ENCODE measurements around the gene CLCNKB. TPM values are rescaled to one million over a fixed set of nuclear protein-coding genes. Genes with fewer than 3 reads are reported as not detected.

CLCNKB gene
- total RNA-seq, 1 donor from 2014 or later = not detected

- Histone ChIP-seq H3K9me3 (ENCODE audit: control insufficient read depth in 3 of 3, low read length in 3 of 3) (no peaks in the 10 kb centered on the region), H3K27ac (ENCODE audit: low read depth, low read length) (no peak overlapping the region), H3K36me3 (ENCODE audit: control insufficient read depth in 3 of 3, insufficient read depth in 3 of 3, low read length in 3 of 3) (no peaks in the 10 kb centered on the region), H3K9ac (ENCODE audit: low read depth in 1 of 3, low read length in 3 of 3) (no peak overlapping the region), H3K4me3 (ENCODE audit: low read length in 3 of 3) (no peak overlapping the region), H3K4me1 (ENCODE audit: control insufficient read depth in 3 of 3, insufficient read depth in 3 of 3, low read length in 3 of 3) (peaks cover 12 to 16% (median 16%) of the 10 kb centered on the region in 3 donors), H3K27me3 (ENCODE audit: control insufficient read depth in 3 of 3, insufficient read depth in 3 of 3, low read length in 3 of 3) (peaks cover 0 to 12% (median 9%) of the 10 kb centered on the region in 3 donors)
Measured at GRCh38 chr1:16064536-16065268, 21.1 kb downstream of the CLCNKB start.

DNA sequence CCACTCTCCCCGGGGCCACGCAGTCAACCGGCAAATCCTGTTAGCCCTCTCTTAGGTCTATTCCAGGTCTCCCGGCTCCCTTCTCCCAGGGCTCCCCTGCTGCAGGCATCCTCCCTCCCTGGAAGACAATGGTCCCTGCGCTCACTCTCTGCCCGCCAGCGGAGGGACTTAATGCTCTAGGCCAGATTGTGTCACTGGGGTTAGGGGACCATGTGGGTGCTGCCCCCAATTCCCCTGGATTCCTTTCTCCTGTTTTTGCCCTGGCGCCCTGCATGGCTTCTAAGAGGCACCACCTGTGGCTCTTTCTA is 21.6 kb downstream of the CLCNKB start:
- H3K9ac ChIP-seq (ENCODE audit: low read depth in 1 of 3, low read length in 3 of 3) = no peak overlapping the region
- peaks cover 0 to 12% (median 9%) of the 10 kb centered on the region in 3 donors for H3K27me3 ChIP-seq (ENCODE audit: control insufficient read depth in 3 of 3, insufficient read depth in 3 of 3, low read length in 3 of 3)
- H3K36me3 ChIP-seq (ENCODE audit: control insufficient read depth in 3 of 3, insufficient read depth in 3 of 3, low read length in 3 of 3) = no peaks in the 10 kb centered on the region
- peaks cover 12 to 16% (median 16%) of the 10 kb centered on the region in 3 donors for H3K4me1 ChIP-seq (ENCODE audit: control insufficient read depth in 3 of 3, insufficient read depth in 3 of 3, low read length in 3 of 3)
- H3K27ac ChIP-seq (ENCODE audit: low read depth, low read length) = no peak overlapping the region
- no peaks in the 10 kb centered on the region for H3K9me3 ChIP-seq (ENCODE audit: control insufficient read depth in 3 of 3, low read length in 3 of 3)
- H3K4me3 ChIP-seq (ENCODE audit: low read length in 3 of 3) = no peak overlapping the region

DNA sequence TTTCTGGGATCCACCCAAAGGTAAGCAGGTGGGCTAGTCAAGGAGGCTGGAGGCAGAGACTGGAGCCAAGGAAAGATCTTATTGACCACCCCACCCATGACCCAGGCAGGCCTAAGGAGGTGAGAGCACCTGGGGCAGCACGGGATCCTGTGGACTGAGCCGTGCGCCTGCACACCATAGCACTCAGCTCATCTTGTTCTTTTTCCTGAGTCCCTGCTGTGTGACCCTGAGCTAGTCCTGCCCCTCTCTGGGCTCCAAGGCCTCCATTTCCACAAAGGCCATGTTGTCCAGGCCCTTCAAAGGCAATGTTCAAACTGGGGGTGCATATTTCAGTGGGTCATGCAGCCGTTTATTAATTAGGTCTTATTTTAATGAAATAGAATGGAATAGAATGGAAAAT is 22.7 kb downstream of the CLCNKB start:
- no peak overlapping the region for H3K27ac ChIP-seq (ENCODE audit: low read depth, low read length)
- H3K27me3 ChIP-seq (ENCODE audit: control insufficient read depth in 3 of 3, insufficient read depth in 3 of 3, low read length in 3 of 3) = peaks cover 0 to 14% (median 12%) of the 10 kb centered on the region in 3 donors
- no peaks in the 10 kb centered on the region for H3K36me3 ChIP-seq (ENCODE audit: control insufficient read depth in 3 of 3, insufficient read depth in 3 of 3, low read length in 3 of 3)
- no peak overlapping the region for H3K4me3 ChIP-seq (ENCODE audit: low read length in 3 of 3)
- H3K9me3 ChIP-seq (ENCODE audit: control insufficient read depth in 3 of 3, low read length in 3 of 3) = no peaks in the 10 kb centered on the region
- H3K9ac ChIP-seq (ENCODE audit: low read depth in 1 of 3, low read length in 3 of 3) = no peak overlapping the region
- peaks cover 12 to 16% (median 16%) of the 10 kb centered on the region in 3 donors for H3K4me1 ChIP-seq (ENCODE audit: control insufficient read depth in 3 of 3, insufficient read depth in 3 of 3, low read length in 3 of 3)

GRCh38 chr1:16067127-16067768 is 23.7 kb downstream of the CLCNKB start:
- H3K27ac ChIP-seq (ENCODE audit: low read depth, low read length) = no peak overlapping the region
- peaks cover 12 to 16% (median 16%) of the 10 kb centered on the region in 3 donors for H3K4me1 ChIP-seq (ENCODE audit: control insufficient read depth in 3 of 3, insufficient read depth in 3 of 3, low read length in 3 of 3)
- H3K36me3 ChIP-seq (ENCODE audit: control insufficient read depth in 3 of 3, insufficient read depth in 3 of 3, low read length in 3 of 3) = no peaks in the 10 kb centered on the region
- peaks cover 0 to 19% (median 15%) of the 10 kb centered on the region in 3 donors for H3K27me3 ChIP-seq (ENCODE audit: control insufficient read depth in 3 of 3, insufficient read depth in 3 of 3, low read length in 3 of 3)
- no peak overlapping the region for H3K4me3 ChIP-seq (ENCODE audit: low read length in 3 of 3)
- no peak overlapping the region for H3K9ac ChIP-seq (ENCODE audit: low read depth in 1 of 3, low read length in 3 of 3)
- H3K9me3 ChIP-seq (ENCODE audit: control insufficient read depth in 3 of 3, low read length in 3 of 3) = no peaks in the 10 kb centered on the region

GRCh38 chr1:16067933-16068332 is 24.4 kb downstream of the CLCNKB start:
- Histone ChIP-seq H3K36me3 (ENCODE audit: control insufficient read depth in 3 of 3, insufficient read depth in 3 of 3, low read length in 3 of 3) (no peaks in the 10 kb centered on the region), H3K27ac (ENCODE audit: low read depth, low read length) (no peak overlapping the region), H3K27me3 (ENCODE audit: control insufficient read depth in 3 of 3, insufficient read depth in 3 of 3, low read length in 3 of 3) (peaks cover 0 to 24% (median 17%) of the 10 kb centered on the region in 3 donors), H3K4me1 (ENCODE audit: control insufficient read depth in 3 of 3, insufficient read depth in 3 of 3, low read length in 3 of 3) (peaks cover 12 to 17% (median 16%) of the 10 kb centered on the region in 3 donors), H3K9ac (ENCODE audit: low read depth in 1 of 3, low read length in 3 of 3) (peak overlapping the region in 1 of 3 donors; percentile 33), H3K4me3 (ENCODE audit: low read length in 3 of 3) (no peak overlapping the region), H3K9me3 (ENCODE audit: control insufficient read depth in 3 of 3, low read length in 3 of 3) (no peaks in the 10 kb centered on the region)

GRCh38 chr1:16068356-16069270 is 25.0 kb downstream of the CLCNKB start:
- H3K9me3 ChIP-seq (ENCODE audit: control insufficient read depth in 3 of 3, low read length in 3 of 3) = no peaks in the 10 kb centered on the region
- peaks cover under 1 to 29% (median 18%) of the 10 kb centered on the region in 3 donors for H3K27me3 ChIP-seq (ENCODE audit: control insufficient read depth in 3 of 3, insufficient read depth in 3 of 3, low read length in 3 of 3)
- no peak overlapping the region for H3K27ac ChIP-seq (ENCODE audit: low read depth, low read length)
- no peak overlapping the region for H3K4me3 ChIP-seq (ENCODE audit: low read length in 3 of 3)
- peaks cover 15 to 19% (median 16%) of the 10 kb centered on the region in 3 donors for H3K4me1 ChIP-seq (ENCODE audit: control insufficient read depth in 3 of 3, insufficient read depth in 3 of 3, low read length in 3 of 3)
- no peak overlapping the region for H3K9ac ChIP-seq (ENCODE audit: low read depth in 1 of 3, low read length in 3 of 3)
- H3K36me3 ChIP-seq (ENCODE audit: control insufficient read depth in 3 of 3, insufficient read depth in 3 of 3, low read length in 3 of 3) = no peaks in the 10 kb centered on the region

GRCh38 chr1:16070640-16071355 is 27.2 kb downstream of the CLCNKB start:
- H3K36me3 ChIP-seq (ENCODE audit: control insufficient read depth in 3 of 3, insufficient read depth in 3 of 3, low read length in 3 of 3) = no peaks in the 10 kb centered on the region
- H3K4me3 ChIP-seq (ENCODE audit: low read length in 3 of 3) = no peak overlapping the region
- H3K4me1 ChIP-seq (ENCODE audit: control insufficient read depth in 3 of 3, insufficient read depth in 3 of 3, low read length in 3 of 3) = peaks cover 15 to 29% (median 21%) of the 10 kb centered on the region in 3 donors
- no peaks in the 10 kb centered on the region for H3K9me3 ChIP-seq (ENCODE audit: control insufficient read depth in 3 of 3, low read length in 3 of 3)
- peaks cover 9 to 31% (median 11%) of the 10 kb centered on the region in 3 donors for H3K27me3 ChIP-seq (ENCODE audit: control insufficient read depth in 3 of 3, insufficient read depth in 3 of 3, low read length in 3 of 3)
- H3K9ac ChIP-seq (ENCODE audit: low read depth in 1 of 3, low read length in 3 of 3) = no peak overlapping the region
- H3K27ac ChIP-seq (ENCODE audit: low read depth, low read length) = no peak overlapping the region

GRCh38 chr1:16071614-16072013 is 28.0 kb downstream of the CLCNKB start:
- peaks cover 15 to 36% (median 24%) of the 10 kb centered on the region in 3 donors for H3K4me1 ChIP-seq (ENCODE audit: control insufficient read depth in 3 of 3, insufficient read depth in 3 of 3, low read length in 3 of 3)
- H3K27ac ChIP-seq (ENCODE audit: low read depth, low read length) = no peak overlapping the region
- H3K9ac ChIP-seq (ENCODE audit: low read depth in 1 of 3, low read length in 3 of 3) = no peak overlapping the region
- no peaks in the 10 kb centered on the region for H3K9me3 ChIP-seq (ENCODE audit: control insufficient read depth in 3 of 3, low read length in 3 of 3)
- H3K27me3 ChIP-seq (ENCODE audit: control insufficient read depth in 3 of 3, insufficient read depth in 3 of 3, low read length in 3 of 3) = peaks cover 9 to 35% (median 11%) of the 10 kb centered on the region in 3 donors
- no peak overlapping the region for H3K4me3 ChIP-seq (ENCODE audit: low read length in 3 of 3)
- H3K36me3 ChIP-seq (ENCODE audit: control insufficient read depth in 3 of 3, insufficient read depth in 3 of 3, low read length in 3 of 3) = no peaks in the 10 kb centered on the region

DNA sequence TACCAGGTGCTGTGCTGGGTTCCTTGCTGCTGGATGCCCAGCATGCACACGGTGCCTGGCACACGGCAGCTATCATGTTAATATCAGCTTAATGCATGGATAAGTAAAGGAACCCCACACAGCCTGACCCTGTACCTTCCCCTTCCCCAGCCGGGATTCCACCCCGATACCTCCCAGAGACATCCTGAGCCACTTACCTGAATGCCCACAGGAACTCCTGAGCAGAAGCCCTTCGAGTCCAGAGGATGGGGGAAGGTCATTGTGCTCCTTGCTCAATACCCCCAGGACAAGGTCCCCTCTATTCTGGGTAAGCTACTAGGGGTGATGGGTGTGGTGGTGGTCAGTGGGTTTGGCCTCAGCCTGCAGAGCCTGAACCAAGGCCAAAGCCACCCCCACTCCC is 28.5 kb downstream of the CLCNKB start:
- peaks cover 9 to 35% (median 10%) of the 10 kb centered on the region in 3 donors for H3K27me3 ChIP-seq (ENCODE audit: control insufficient read depth in 3 of 3, insufficient read depth in 3 of 3, low read length in 3 of 3)
- peaks cover 15 to 40% (median 29%) of the 10 kb centered on the region in 3 donors for H3K4me1 ChIP-seq (ENCODE audit: control insufficient read depth in 3 of 3, insufficient read depth in 3 of 3, low read length in 3 of 3)
- no peaks in the 10 kb centered on the region for H3K9me3 ChIP-seq (ENCODE audit: control insufficient read depth in 3 of 3, low read length in 3 of 3)

More for the DNA sequence above, 28.5 kb downstream of the CLCNKB start:
- H3K27ac ChIP-seq (ENCODE audit: low read depth, low read length) = no peak overlapping the region
- H3K36me3 ChIP-seq (ENCODE audit: control insufficient read depth in 3 of 3, insufficient read depth in 3 of 3, low read length in 3 of 3) = no peaks in the 10 kb centered on the region
- no peak overlapping the region for H3K4me3 ChIP-seq (ENCODE audit: low read length in 3 of 3)
- no peak overlapping the region for H3K9ac ChIP-seq (ENCODE audit: low read depth in 1 of 3, low read length in 3 of 3)
